Cardiac muscle cell (in vitro differentiated cells and primary cell): ENCODE data around the gene NR1H2. TPM values are rescaled to one million over a fixed set of nuclear protein-coding genes. Genes with fewer than 3 reads are reported as not detected.

Experiments used
- DNase-seq, 2 donors: peaks; one replicate each; pipeline versions ENCODE4 v3.0.0 to v3.0.0-alpha.2; 2010 to 2017; ENCODE audit warnings: low read depth in 1 of 2, low spot score in 1 of 2
- H3K27ac ChIP-seq: fragments of 200-600 bp; sonication (generic); 2 replicates; pipeline ENCODE4 v1.5.1; 2016
- H3K27me3 ChIP-seq: fragments of 200-600 bp; sonication (generic); 2 replicates; pipeline ENCODE4 v1.6.0; 2016; ENCODE audit warnings: control low read depth
- H3K36me3 ChIP-seq: fragments of 200-600 bp; sonication (generic); 2 replicates; pipeline ENCODE4 v1.5.1; 2016; ENCODE audit warnings: control low read depth
- H3K4me1 ChIP-seq: fragments of 200-600 bp; sonication (generic); 2 replicates; pipeline ENCODE4 v1.8.1; 2017; ENCODE audit warnings: low read depth, mild to moderate bottlenecking, mixed run types
- H3K4me3 ChIP-seq: fragments of 200-600 bp; sonication (generic); 2 replicates; pipeline ENCODE4 v1.5.1; 2016; ENCODE audit warnings: mild to moderate bottlenecking
- H3K9me3 ChIP-seq: fragments of 200-600 bp; sonication (generic); 2 replicates; pipeline ENCODE4 v1.5.1; 2017; ENCODE audit warnings: low read depth, mild to moderate bottlenecking, control low read depth
- CTCF ChIP-seq: IDR thresholded peaks from 2 replicates; pipeline ENCODE4 v1.5.1; 2012; ENCODE audit warnings: low read depth, mild to moderate bottlenecking, low read length
- polyA plus RNA-seq: library from polyadenylated mRNA; unstranded; fragments of >200 nt; fragmentation: Nextera tagmentation; extraction: Ambion mirVana; gene quantifications from 2 replicates; pipeline ENCODE4 v1.2.1, GENCODE V29; 2016
- total RNA-seq: library from RNA; depleted of rRNA; stranded (reverse); fragments of >200 nt; gene quantifications from 2 replicates; pipeline ENCODE4 v1.2.3, GENCODE V29; 2016

The NR1H2 gene
- total and polyA plus RNA-seq, 2 experiments from 2014 or later: 58.3 to 60.1 TPM

GRCh38 chr19:50416034-50416977 is 40.0 kb downstream of the NR1H2 start:
- no peak for DNase-seq
- Histone ChIP-seq H3K27ac (no peak overlapping the region), H3K36me3 (no peaks in the 10 kb centered on the region), H3K9me3 (no peaks in the 10 kb centered on the region), H3K27me3 (peaks cover 17% of the 10 kb centered on the region), H3K4me3 (no peak overlapping the region), H3K4me1 (peaks cover 3% of the 10 kb centered on the region)
- no peak for TF ChIP-seq CTCF

- TF ChIP-seq CTCF: no peak
- Histone ChIP-seq H3K27me3 (peaks cover 17% of the 10 kb centered on the region), H3K4me1 (peaks cover 3% of the 10 kb centered on the region), H3K36me3 (no peaks in the 10 kb centered on the region), H3K4me3 (no peak overlapping the region), H3K27ac (no peak overlapping the region), H3K9me3 (no peaks in the 10 kb centered on the region)
- no peak for DNase-seq
Observed at GRCh38 chr19:50417111-50418081, 41.1 kb downstream of the NR1H2 start.

- peak in 1 of 2 donors; percentile 29 for DNase-seq
- H3K4me1 ChIP-seq: peaks cover 3% of the 10 kb centered on the region
- TF ChIP-seq CTCF: no peak
- no peak within 1 kb of the TSS for H3K27ac ChIP-seq
- no peaks in the 10 kb centered on the region for H3K9me3 ChIP-seq
- H3K27me3 ChIP-seq: peaks cover 17% of the 10 kb centered on the region
- peak within 1 kb of the TSS; percentile 13 for H3K4me3 ChIP-seq
- H3K36me3 ChIP-seq: no peaks in the 10 kb centered on the region
Observed at GRCh38 chr19:50418176-50419021, 42.1 kb downstream of the NR1H2 start, which contains the start of gene SPIB. Gene SPIB, plus strand, starts transcription at chr19:50418938. Its CDS starts 25 bp downstream, at chr19:50418963.

GRCh38 chr19:50419022-50419579 is 42.8 kb downstream of the NR1H2 start:
- H3K4me3 ChIP-seq: peak overlapping the region; percentile 13
- peaks cover 3% of the 10 kb centered on the region for H3K4me1 ChIP-seq
- H3K9me3 ChIP-seq: no peaks in the 10 kb centered on the region
- no peak overlapping the region for H3K27ac ChIP-seq
- peaks cover 17% of the 10 kb centered on the region for H3K27me3 ChIP-seq
- H3K36me3 ChIP-seq: no peaks in the 10 kb centered on the region
- no peak for DNase-seq
- no peak for TF ChIP-seq CTCF
